Activated CD4-positive, alpha-beta T cell treated with anti-CD3 and anti-CD28 coated beads, Interleukin-2, amount 10 ng/mL, durations not matched to agents 7 days and 5 days (primary cell): ENCODE results near the gene OR2T3. TPM values are rescaled to one million over a fixed set of nuclear protein-coding genes. Genes with fewer than 3 reads are reported as not detected.
"Not testable (repeated sequence)": the region's sequence is repeated elsewhere in the genome, so short reads cannot be mapped to it uniquely, and the experiment has no call there.

Experiments used
- CTCF ChIA-PET: fragments of 350-600 bp; sonication (Branson Sonifier 250); formaldehyde crosslinking; loops from one replicate; lab custom pipeline; 2021; ENCODE audit warnings: antibody characterized with exemption; lab: Charles Lee
- POLR2A ChIA-PET: fragments of 350-600 bp; sonication (Branson Sonifier 250); formaldehyde crosslinking; loops from one replicate; lab custom pipeline; 2021; ENCODE audit warnings: antibody characterized with exemption; lab: Charles Lee
- DNase-seq: peaks from one replicate; pipeline ENCODE4 v3.0.0-alpha.2; 2020
- H3K27ac Mint-ChIP-seq: one replicate; pipeline ENCODE4 v1.8.0; 2021; ENCODE audit warnings: mild to moderate bottlenecking, moderate library complexity, mixed read lengths
- H3K27me3 Mint-ChIP-seq: one replicate; pipeline ENCODE4 v1.8.0; 2021; ENCODE audit warnings: mixed read lengths
- H3K36me3 Mint-ChIP-seq: one replicate; pipeline ENCODE4 v1.8.0; 2021; ENCODE audit warnings: low read depth, mixed read lengths
- H3K4me1 Mint-ChIP-seq: one replicate; pipeline ENCODE4 v1.8.0; 2021; ENCODE audit warnings: mixed read lengths
- H3K4me3 Mint-ChIP-seq: one replicate; pipeline ENCODE4 v1.8.0; 2021; ENCODE audit warnings: mild to moderate bottlenecking, moderate library complexity, mixed read lengths
- H3K9me3 Mint-ChIP-seq: one replicate; pipeline ENCODE4 v1.8.0; 2021; ENCODE audit warnings: mixed read lengths
- total RNA-seq, 2 experiments: library from RNA; stranded (reverse); gene quantifications; one replicate each; pipeline ENCODE4 v1.2.3, GENCODE V29; 2021

OR2T3 gene
- total RNA-seq, 2 experiments from 2014 or later, result not detected

GRCh38 chr1:248448409-248449074, 24.6 kb upstream of the OR2T3 start:
- H3K4me3 Mint-ChIP-seq, POLR2A ChIA-PET: not testable (repeated sequence)

GRCh38 chr1:248449821-248450465, 23.2 kb upstream of the OR2T3 start:
- H3K27ac Mint-ChIP-seq, H3K4me3 Mint-ChIP-seq, H3K4me1 Mint-ChIP-seq, H3K27me3 Mint-ChIP-seq, POLR2A ChIA-PET, H3K36me3 Mint-ChIP-seq, H3K9me3 Mint-ChIP-seq, CTCF ChIA-PET, DNase-seq: not testable (repeated sequence)

More at GRCh38 chr1:248448409-248449074, 24.6 kb upstream of the OR2T3 start:
- H3K27ac Mint-ChIP-seq, H3K27me3 Mint-ChIP-seq, H3K36me3 Mint-ChIP-seq, CTCF ChIA-PET, H3K9me3 Mint-ChIP-seq, H3K4me1 Mint-ChIP-seq, DNase-seq: not testable (repeated sequence)

- CTCF ChIA-PET, H3K4me3 Mint-ChIP-seq, H3K4me1 Mint-ChIP-seq, DNase-seq, H3K9me3 Mint-ChIP-seq, H3K36me3 Mint-ChIP-seq, H3K27ac Mint-ChIP-seq, POLR2A ChIA-PET, H3K27me3 Mint-ChIP-seq: not testable (repeated sequence)
Measured at GRCh38 chr1:248450466-248451145, 22.5 kb upstream of the OR2T3 start.

GRCh38 chr1:248453619-248454018, 19.5 kb upstream of the OR2T3 start:
- POLR2A ChIA-PET, CTCF ChIA-PET, H3K27ac Mint-ChIP-seq, H3K9me3 Mint-ChIP-seq, H3K27me3 Mint-ChIP-seq, H3K4me1 Mint-ChIP-seq, H3K36me3 Mint-ChIP-seq, H3K4me3 Mint-ChIP-seq, DNase-seq: not testable (repeated sequence)

GRCh38 chr1:248455045-248455444, 18.1 kb upstream of the OR2T3 start:
- not testable (repeated sequence) for H3K27me3 Mint-ChIP-seq, H3K9me3 Mint-ChIP-seq, H3K36me3 Mint-ChIP-seq

GRCh38 chr1:248456635-248457034, 16.5 kb upstream of the OR2T3 start:
- CTCF ChIA-PET, H3K36me3 Mint-ChIP-seq, DNase-seq, H3K27ac Mint-ChIP-seq, POLR2A ChIA-PET, H3K27me3 Mint-ChIP-seq, H3K9me3 Mint-ChIP-seq, H3K4me1 Mint-ChIP-seq, H3K4me3 Mint-ChIP-seq: not testable (repeated sequence)

More at GRCh38 chr1:248455045-248455444, 18.1 kb upstream of the OR2T3 start:
- H3K4me1 Mint-ChIP-seq, H3K27ac Mint-ChIP-seq, POLR2A ChIA-PET, DNase-seq, H3K4me3 Mint-ChIP-seq, CTCF ChIA-PET: not testable (repeated sequence)

- H3K4me3 Mint-ChIP-seq, DNase-seq, H3K4me1 Mint-ChIP-seq, H3K9me3 Mint-ChIP-seq, POLR2A ChIA-PET, H3K27me3 Mint-ChIP-seq, H3K27ac Mint-ChIP-seq, CTCF ChIA-PET, H3K36me3 Mint-ChIP-seq: not testable (repeated sequence)
Measured at GRCh38 chr1:248459117-248459516, 14.0 kb upstream of the OR2T3 start.

- peaks cover 9% of the 10 kb centered on the region for H3K27me3 Mint-ChIP-seq
- CTCF ChIA-PET, result no interaction called here
- no peaks in the 10 kb centered on the region for H3K4me1 Mint-ChIP-seq
- H3K27ac Mint-ChIP-seq, result no peak overlapping the region
- no peak for DNase-seq
- no peak overlapping the region for H3K4me3 Mint-ChIP-seq
- POLR2A ChIA-PET, result no interaction called here
- H3K36me3 Mint-ChIP-seq, result peaks cover 3% of the 10 kb centered on the region
- peaks cover 6% of the 10 kb centered on the region for H3K9me3 Mint-ChIP-seq
Measured at GRCh38 chr1:248471154-248471553, 2.0 kb upstream of the OR2T3 start.

GRCh38 chr1:248472111-248472510, 1.0 kb upstream of the OR2T3 start:
- H3K4me1 Mint-ChIP-seq, H3K4me3 Mint-ChIP-seq, DNase-seq, CTCF ChIA-PET, H3K27ac Mint-ChIP-seq, H3K36me3 Mint-ChIP-seq, POLR2A ChIA-PET, H3K27me3 Mint-ChIP-seq, H3K9me3 Mint-ChIP-seq: not testable (repeated sequence)

GRCh38 chr1:248475660-248476059, 2.5 kb downstream of the OR2T3 start:
- CTCF ChIA-PET, H3K4me3 Mint-ChIP-seq, H3K4me1 Mint-ChIP-seq, H3K36me3 Mint-ChIP-seq, DNase-seq, H3K9me3 Mint-ChIP-seq, POLR2A ChIA-PET, H3K27me3 Mint-ChIP-seq, H3K27ac Mint-ChIP-seq: not testable (repeated sequence)

GRCh38 chr1:248481686-248482579, 8.8 kb downstream of the OR2T3 start:
- H3K36me3 Mint-ChIP-seq, POLR2A ChIA-PET, H3K4me1 Mint-ChIP-seq, CTCF ChIA-PET, H3K9me3 Mint-ChIP-seq, H3K27me3 Mint-ChIP-seq: not testable (repeated sequence)
- peak overlapping the region; percentile 75 for H3K4me3 Mint-ChIP-seq
- peak overlapping the region; percentile 94 for H3K27ac Mint-ChIP-seq
- peak; percentile 68 for DNase-seq

GRCh38 chr1:248488289-248488688, 15.1 kb downstream of the OR2T3 start, which contains the start of gene OR2T5:
OR2T5 (plus strand) TSS chr1:248488589; CDS start chr1:248488589, 0 bp downstream.
- H3K27ac Mint-ChIP-seq, CTCF ChIA-PET, H3K4me1 Mint-ChIP-seq, H3K4me3 Mint-ChIP-seq, H3K27me3 Mint-ChIP-seq, DNase-seq, POLR2A ChIA-PET, H3K9me3 Mint-ChIP-seq, H3K36me3 Mint-ChIP-seq: not testable (repeated sequence)

- POLR2A ChIA-PET, H3K27ac Mint-ChIP-seq, H3K27me3 Mint-ChIP-seq, H3K4me3 Mint-ChIP-seq, DNase-seq, H3K4me1 Mint-ChIP-seq, H3K9me3 Mint-ChIP-seq, CTCF ChIA-PET, H3K36me3 Mint-ChIP-seq: not testable (repeated sequence)
Measured at GRCh38 chr1:248496661-248497060, 23.5 kb downstream of the OR2T3 start.
